NCI-H2227 treated with DMSO at 0.1 percent for 48 hours (cell line): ENCODE results near the gene FSIP1.

Experiments used
- DNase-seq: peaks from one replicate; lab custom pipeline; 2025; lab: John Stamatoyannopoulos, UW

Gene FSIP1

GRCh38 chr15:39645138-39645975 lies 137.3 kb downstream of the FSIP1 start:
- DNase-seq: no peak

- no peak for DNase-seq
Measured at GRCh38 chr15:39644136-39644535, 138.5 kb downstream of the FSIP1 start.

GRCh38 chr15:39643727-39644126 lies 138.9 kb downstream of the FSIP1 start:
- no peak for DNase-seq

- no peak for DNase-seq
Measured at GRCh38 chr15:39642011-39642640, 140.5 kb downstream of the FSIP1 start.

- no peak for DNase-seq
Measured at GRCh38 chr15:39641191-39641889, 141.3 kb downstream of the FSIP1 start.

GRCh38 chr15:39640665-39641064 lies 142.0 kb downstream of the FSIP1 start:
- DNase-seq: no peak

GRCh38 chr15:39639037-39639436 lies 143.6 kb downstream of the FSIP1 start:
- DNase-seq: no peak

GRCh38 chr15:39638041-39638440 lies 144.6 kb downstream of the FSIP1 start:
- DNase-seq: no peak

- no peak for DNase-seq
Measured at GRCh38 chr15:39631357-39631756, 151.3 kb downstream of the FSIP1 start.

- DNase-seq: no peak
Measured at GRCh38 chr15:39629906-39630305, 152.7 kb downstream of the FSIP1 start.

GRCh38 chr15:39629371-39629770 lies 153.3 kb downstream of the FSIP1 start:
- no peak for DNase-seq

GRCh38 chr15:39628546-39629257 lies 153.9 kb downstream of the FSIP1 start:
- DNase-seq: no peak

GRCh38 chr15:39628144-39628508 lies 154.5 kb downstream of the FSIP1 start:
- DNase-seq: no peak

- DNase-seq: no peak
Measured at GRCh38 chr15:39627451-39628143, 155.0 kb downstream of the FSIP1 start.

GRCh38 chr15:39625856-39626255 lies 156.8 kb downstream of the FSIP1 start:
- DNase-seq: no peak

- no peak for DNase-seq
Measured at GRCh38 chr15:39625451-39625850, 157.2 kb downstream of the FSIP1 start.

GRCh38 chr15:39624806-39625205 lies 157.8 kb downstream of the FSIP1 start:
- DNase-seq: no peak

- no peak for DNase-seq
Measured at GRCh38 chr15:39623529-39623931, 159.1 kb downstream of the FSIP1 start.

- DNase-seq: no peak
Measured at GRCh38 chr15:39622660-39623516, 159.8 kb downstream of the FSIP1 start.

GRCh38 chr15:39621976-39622375 lies 160.7 kb downstream of the FSIP1 start:
- no peak for DNase-seq

GRCh38 chr15:39621210-39621609 lies 161.4 kb downstream of the FSIP1 start:
- DNase-seq: no peak
